Panc1 (cell line): ENCODE measurements around the gene TRAF3IP3. TPM values are rescaled to one million over a fixed set of nuclear protein-coding genes. Genes with fewer than 3 reads are reported as not detected.

Experiments
- ATAC-seq: fragments of 200-7000 bp; cut with Tn5 transposase; 2 replicates; pipeline ENCODE4 v1.9.1; 2020; ENCODE audit warnings: mild to moderate bottlenecking, moderate library complexity
- Bru-seq: library from RNA; stranded (reverse); fragments of 400-500 nt; gene quantifications from one replicate; lab custom pipeline; 2021; lab: Mats Ljungman, UMichigan
- BruChase-seq, 2 experiments: library from RNA; stranded (reverse); fragments of 400-500 nt; gene quantifications; one replicate each; lab custom pipeline; 2021; lab: Mats Ljungman, UMichigan
- BruUV-seq: library from RNA; stranded (reverse); fragments of 400-500 nt; replicated peaks from 2 replicates; lab custom pipeline; 2021; lab: Mats Ljungman, UMichigan
- CTCF ChIA-PET: fragments of 300-600 bp; sonication (Branson Sonifier 250); formaldehyde crosslinking; loops from one replicate; lab custom pipeline; 2022; ENCODE audit warnings: antibody characterized with exemption; lab: Charles Lee
- POLR2A ChIA-PET: fragments of 300-600 bp; sonication (Branson Sonifier 250); formaldehyde crosslinking; loops from one replicate; lab custom pipeline; 2022; ENCODE audit warnings: antibody characterized with exemption; lab: Charles Lee
- DNase-seq: peaks from one replicate; pipeline ENCODE4 v3.0.0-alpha.2; 2010; ENCODE audit warnings: low read depth, low spot score
- H3K27ac ChIP-seq: 2 replicates; pipeline ENCODE4 v1.5.1; 2011; ENCODE audit warnings: mild to moderate bottlenecking, low read length, inconsistent platforms
- H3K27me3 ChIP-seq: fragments of 200-500 bp; sonication (Bioruptor generic); 2 replicates; pipeline ENCODE4 v1.6.0; 2014; ENCODE audit warnings: low read length, inconsistent platforms; ENCODE audit not compliant: control insufficient read depth, insufficient read depth
- H3K36me3 ChIP-seq: fragments of 200-500 bp; sonication (Bioruptor generic); 2 replicates; pipeline ENCODE4 v1.5.1; 2014; ENCODE audit warnings: inconsistent platforms, mild to moderate bottlenecking, low read length, moderate library complexity; ENCODE audit not compliant: control insufficient read depth, insufficient read depth
- H3K4me1 ChIP-seq: 2 replicates; pipeline ENCODE4 v1.5.1; 2011; ENCODE audit warnings: inconsistent platforms, mild to moderate bottlenecking, low read length, moderate library complexity; ENCODE audit not compliant: control insufficient read depth, insufficient read depth
- H3K4me3 ChIP-seq, 2 experiments: 2 replicates each; pipeline ENCODE4 v1.5.1; 2011 to 2012; ENCODE audit warnings: low read depth in 2 of 2, low read length in 2 of 2, mild to moderate bottlenecking in 2 of 2, inconsistent platforms in 1 of 2, moderate library complexity in 1 of 2
- H3K9me3 ChIP-seq: fragments of 200-500 bp; sonication (Bioruptor generic); 2 replicates; pipeline ENCODE4 v1.5.1; 2014; ENCODE audit warnings: low read depth, mild to moderate bottlenecking, inconsistent platforms, low read length, moderate library complexity; ENCODE audit not compliant: control insufficient read depth, insufficient read depth
- CTCF ChIP-seq: fragments of 450-650 bp; IDR thresholded peaks from 2 replicates; pipeline ENCODE4 v1.5.1; 2017; ENCODE audit warnings: mild to moderate bottlenecking
- POLR2AphosphoS5 ChIP-seq: IDR thresholded peaks from 2 replicates; pipeline ENCODE4 v1.6.1; 2012; ENCODE audit warnings: mild to moderate bottlenecking, low read depth, low read length, moderate library complexity
- REST ChIP-seq, 2 experiments: IDR thresholded peaks; 2 replicates each; pipeline ENCODE4 v1.6.1; 2011 to 2012; ENCODE audit warnings: low read depth in 2 of 2, control low read depth in 1 of 2, low read length in 1 of 2, mild to moderate bottlenecking in 1 of 2, moderate library complexity in 1 of 2; ENCODE audit not compliant: insufficient read depth in 1 of 2
- SIN3A ChIP-seq: IDR thresholded peaks from 2 replicates; pipeline ENCODE4 v1.6.1; 2012; ENCODE audit warnings: low read depth, mild to moderate bottlenecking, low read length, moderate library complexity, borderline replicate concordance; ENCODE audit not compliant: insufficient read depth
- TCF7L2 ChIP-seq: IDR thresholded peaks from 2 replicates; pipeline ENCODE4 v1.6.1; 2011; ENCODE audit warnings: mild to moderate bottlenecking, low read depth, low read length, inconsistent platforms
- in situ Hi-C: cut with HindIII; loops from 2 replicates; pipeline ENCODE4 v1.10.0; 2016; ENCODE audit warnings: low sequenced_read_pairs, low pct_unique_long_range_greater_than_20kb
- intact Hi-C: fragments of 100-400 bp; cut with micrococcal nuclease; formaldehyde crosslinking; loops from one replicate; pipeline ENCODE4 v1.10.0; 2022; ENCODE audit not compliant: unreplicated experiment
- long read RNA-seq: library from polyadenylated mRNA; unstranded; transcript quantifications from one replicate; pipeline ENCODE4 v2.0.0, GENCODE V29; 2021; ENCODE audit not compliant: unreplicated experiment
- polyA plus RNA-seq: library from polyadenylated mRNA; unstranded; fragments of >200 nt; gene quantifications from one replicate; pipeline ENCODE4 v1.2.1, GENCODE V29; 2012; ENCODE audit warnings: missing spikeins; ENCODE audit not compliant: insufficient read length
- total RNA-seq: library from RNA; stranded (reverse); gene quantifications from one replicate; pipeline ENCODE4 v1.2.1, GENCODE V29; 2021; ENCODE audit not compliant: unreplicated experiment

TRAF3IP3 gene
- total RNA-seq (0.67 TPM), Bru-seq, nascent RNA (not detected), BruChase-seq, experiment 1, labeled RNA remaining after a 2-hour chase (percentile 8 among the genes with signal in this experiment), BruChase-seq, experiment 2, labeled RNA remaining after a 6-hour chase (percentile 9 among the genes with signal in this experiment)
- polyA plus RNA-seq = not detected
- long read RNA-seq = 0 reads

- in situ Hi-C loops (no loop called here), intact Hi-C loops (no loop called here)
- ATAC-seq (no peak), DNase-seq (no peak)
- Histone ChIP-seq H3K27me3 (no peaks in the 10 kb centered on the region), H3K4me3 (no peak within 1 kb of the TSS), H3K9me3 (no peaks in the 10 kb centered on the region), H3K4me1 (no peaks in the 10 kb centered on the region), H3K36me3 (no peaks in the 10 kb centered on the region), H3K27ac (no peak within 1 kb of the TSS)
- ChIA-PET POLR2A (no interaction called here), CTCF (no interaction called here)
- TF ChIP-seq CTCF (no peak), POLR2AphosphoS5 (no peak), REST (IDR thresholded peaks at IDR 0.05; ENCODE audit: insufficient read depth in 1 of 2, low read depth in 2 of 2, low read length in 1 of 2) (no peak), TCF7L2 (no peak), SIN3A (no peak)
- no TSS peak for BruUV-seq
These were observed at the start of gene TRAF3IP3 for GRCh38 chr1:209755926-209756614. Gene TRAF3IP3, plus strand, starts transcription at chr1:209756053. Its CDS starts 3,987 bp downstream, at chr1:209760040.

- POLR2A ChIA-PET = no interaction called here
- intact Hi-C loops = no loop called here
These were observed 49.2 kb upstream of the TRAF3IP3 start for GRCh38 chr1:209706622-209707021.

More at GRCh38 chr1:209706622-209707021, 49.2 kb upstream of the TRAF3IP3 start:
- ATAC-seq (no peak), DNase-seq (no peak)
- Histone ChIP-seq H3K27me3 (no peaks in the 10 kb centered on the region; the same call in none of the 2 replicates), H3K4me3 (no peak overlapping the region), H3K4me1 (no peaks in the 10 kb centered on the region), H3K27ac (no peak overlapping the region), H3K9me3 (no peaks in the 10 kb centered on the region), H3K36me3 (no peaks in the 10 kb centered on the region)
- in situ Hi-C loops = no loop called here
- BruUV-seq = no TSS peak
- TF ChIP-seq REST (IDR thresholded peaks at IDR 0.05; ENCODE audit: insufficient read depth in 1 of 2, low read depth in 2 of 2, low read length in 1 of 2) = no peak
- no peak for TF ChIP-seq POLR2AphosphoS5
- CTCF ChIA-PET = no interaction called here
